Measurements from ENCODE around the gene TOLLIP.

GRCh38 chr11:1330473-1330872, 21.0 kb upstream of the TOLLIP start:
- TF ChIP-seq FOXM1 (IDR thresholded peaks at IDR 0.05; ENCODE audit: borderline replicate concordance, low read depth): no peak
- no peak for TF ChIP-seq EGR1 (IDR thresholded peaks at IDR 0.05)
- TF ChIP-seq TAF1 (IDR thresholded peaks at IDR 0.05; ENCODE audit: low read depth): no peak
- TF ChIP-seq YY1 (IDR thresholded peaks at IDR 0.05; ENCODE audit: low read depth): no peak
- no peak for TF ChIP-seq REST (IDR thresholded peaks at IDR 0.05; ENCODE audit: low read depth)
- TF ChIP-seq RAD21 (IDR thresholded peaks at IDR 0.05; ENCODE audit: low read depth): no peak

All from Ishikawa (cell line).